HCT116 (cell line): ENCODE results near the gene STK39. TPM values are rescaled to one million over a fixed set of nuclear protein-coding genes. Genes with fewer than 3 reads are reported as not detected.

Source experiments
- ATAC-seq: fragments of 200-7000 bp; cut with Tn5 transposase; 2 replicates; pipeline ENCODE4 v1.9.1; 2020; ENCODE audit warnings: mild to moderate bottlenecking, moderate library complexity
- BruUV-seq: library from RNA; stranded (reverse); fragments of 400-500 nt; replicated peaks from 2 replicates; lab custom pipeline; 2021; lab: Mats Ljungman, UMichigan
- CTCF ChIA-PET: fragments of 300-600 bp; sonication (Branson Sonifier 250); formaldehyde crosslinking; loops from one replicate; lab custom pipeline; 2021; ENCODE audit warnings: antibody characterized with exemption; lab: Charles Lee
- POLR2A ChIA-PET: fragments of 300-600, 350-600 bp; sonication (Branson Sonifier 250); formaldehyde crosslinking; loops from one replicate; lab custom pipeline; 2021; ENCODE audit warnings: antibody characterized with exemption; lab: Charles Lee
- RAD21 ChIA-PET, 2 experiments: fragments of 300-600 bp; sonication (Branson Sonifier 250); formaldehyde crosslinking; loops; one replicate each; lab custom pipeline; 2023; ENCODE audit warnings: low total read pairs in 2 of 2; ENCODE audit not compliant: uncharacterized antibody in 2 of 2, unreplicated experiment in 2 of 2, low non-redundant PET in 1 of 2; lab: Charles Lee
- DNase-seq: peaks from one replicate; pipeline ENCODE4 v3.0.0-alpha.2; 2010; ENCODE audit warnings: low read depth, low spot score
- H2AFZ ChIP-seq: fragments of 200-600 bp; shearing (Covaris generic), sonication (generic); 2 replicates; pipeline ENCODE4 v1.6.1; 2017; ENCODE audit warnings: low read depth, mixed run types, mixed read lengths, antibody characterized with exemption, low read length; ENCODE audit not compliant: poor library complexity, severe bottlenecking
- H3K27ac ChIP-seq: 2 replicates; pipeline ENCODE4 v1.5.1; 2012; ENCODE audit warnings: low read depth, low read length
- H3K27me3 ChIP-seq: fragments of 200-600 bp; sonication (generic); 2 replicates; pipeline ENCODE4 v1.6.1; 2016; ENCODE audit warnings: mixed run types, low read length, mixed read lengths; ENCODE audit not compliant: insufficient read depth
- H3K36me3 ChIP-seq, 2 experiments: fragments of 200-500 bp in 1 of 2; fragments of 200-600 bp in 1 of 2; sonication (Bioruptor generic) in 1 of 2; sonication (generic) in 1 of 2; 2 replicates each; pipeline versions ENCODE4 v1.5.1 to v1.6.1; 2014 to 2016; ENCODE audit warnings: low read length in 2 of 2, inconsistent platforms in 1 of 2, mixed read lengths in 1 of 2, mixed run types in 1 of 2; ENCODE audit not compliant: insufficient read depth in 2 of 2, control insufficient read depth in 1 of 2
- H3K4me1 ChIP-seq, 2 experiments: fragments of 200-600 bp in 1 of 2; sonication (generic) in 1 of 2; 2 replicates each; pipeline versions ENCODE4 v1.5.1 to v1.6.1; 2012 to 2017; ENCODE audit warnings: low read length in 2 of 2, inconsistent platforms in 1 of 2, mild to moderate bottlenecking in 1 of 2, mixed read lengths in 1 of 2, mixed run types in 1 of 2, moderate library complexity in 1 of 2; ENCODE audit not compliant: insufficient read depth in 2 of 2, control insufficient read depth in 1 of 2
- H3K4me2 ChIP-seq: fragments of 200-600 bp; sonication (generic); 2 replicates; pipeline ENCODE4 v1.6.1; 2017; ENCODE audit warnings: mixed run types, low read length, mixed read lengths
- H3K4me3 ChIP-seq, 2 experiments: fragments of 200-600 bp in 1 of 2; sonication (generic) in 1 of 2; replicated peaks in 1 of 2; 2 replicates each; pipeline ENCODE4 v1.5.1; 2011 to 2016; ENCODE audit warnings: low read length in 2 of 2, control low read depth in 1 of 2, low read depth in 1 of 2, mild to moderate bottlenecking in 1 of 2, mixed read lengths in 1 of 2, mixed run types in 1 of 2
- H3K79me2 ChIP-seq: fragments of 200-600 bp; sonication (generic); 2 replicates; pipeline ENCODE4 v1.6.1; 2017; ENCODE audit warnings: mild to moderate bottlenecking, mixed run types, low read length, moderate library complexity, mixed read lengths; ENCODE audit not compliant: insufficient read depth
- H3K9ac ChIP-seq: fragments of 200-600 bp; sonication (generic); 2 replicates; pipeline ENCODE4 v1.6.1; 2016; ENCODE audit warnings: low read length, mixed read lengths
- H3K9me2 ChIP-seq: fragments of 200-600 bp; sonication (generic), shearing (Covaris generic); 2 replicates; pipeline ENCODE4 v1.6.1; 2017; ENCODE audit warnings: mixed run types, mild to moderate bottlenecking, moderate library complexity; ENCODE audit not compliant: insufficient read depth
- H3K9me3 ChIP-seq, 2 experiments: fragments of 200-500 bp in 1 of 2; fragments of 200-600 bp in 1 of 2; sonication (Bioruptor generic) in 1 of 2; sonication (generic) in 1 of 2; 2 replicates each; pipeline ENCODE4 v1.6.1; 2014 to 2017; ENCODE audit warnings: low read length in 2 of 2, mixed read lengths in 2 of 2, inconsistent platforms in 1 of 2, low read depth in 1 of 2, mild to moderate bottlenecking in 1 of 2, mixed run types in 1 of 2, moderate library complexity in 1 of 2; ENCODE audit not compliant: control insufficient read depth in 1 of 2, insufficient read depth in 1 of 2
- H4K20me1 ChIP-seq: fragments of 200-600 bp; sonication (generic), shearing (Covaris generic); 2 replicates; pipeline ENCODE4 v1.6.1; 2017; ENCODE audit warnings: mixed run types, mild to moderate bottlenecking, moderate library complexity; ENCODE audit not compliant: insufficient read depth
- CEBPB ChIP-seq: IDR thresholded peaks from 2 replicates; pipeline ENCODE4 v1.6.1; 2012; ENCODE audit warnings: low read depth
- FOSL1 ChIP-seq: IDR thresholded peaks from 2 replicates; pipeline ENCODE4 v1.6.1; 2012; ENCODE audit warnings: low read depth
- RAD21 ChIP-seq: IDR thresholded peaks from 2 replicates; pipeline ENCODE4 v1.6.1; 2012; ENCODE audit warnings: low read depth, mild to moderate bottlenecking
- SP1 ChIP-seq: IDR thresholded peaks from 2 replicates; pipeline ENCODE4 v1.6.1; 2012; ENCODE audit warnings: low read depth
- ZBTB33 ChIP-seq: IDR thresholded peaks from 2 replicates; pipeline ENCODE4 v1.6.1; 2011; ENCODE audit warnings: mild to moderate bottlenecking, low read length, moderate library complexity; ENCODE audit not compliant: insufficient replicate concordance; ENCODE audit errors: extremely low read depth
- intact Hi-C: fragments of 100-400 bp; cut with micrococcal nuclease; formaldehyde crosslinking; loops from 2 replicates; pipeline ENCODE4 v1.10.0; 2022
- total RNA-seq: library from RNA; stranded (reverse); gene quantifications from one replicate; pipeline ENCODE4 v1.2.1, GENCODE V29; 2021; ENCODE audit not compliant: unreplicated experiment
- TF ChIP-seq, protein P1 (sequence below): IDR thresholded peaks from 2 replicates; pipeline ENCODE4 v1.6.1; 2012; ENCODE audit warnings: low read depth
- TF ChIP-seq, protein P2 (sequence below): IDR thresholded peaks from 2 replicates; pipeline ENCODE4 v1.6.1; 2012

The STK39 gene
- total RNA-seq, 1 experiment from 2014 or later: 118 TPM

GRCh38 chr2:168239281-168239680 lies 8.1 kb downstream of the STK39 start:
- peaks cover 11 to 47% of the 10 kb centered on the region in 2 experiments for H3K4me1 ChIP-seq
- no peak overlapping the region for H3K4me3 ChIP-seq
- DNase-seq (no peak), ATAC-seq (0 out of 2 replicates have a peak, but pooled peaks have one; percentile 15)
- peaks cover 81% of the 10 kb centered on the region for H3K79me2 ChIP-seq
- BruUV-seq: no TSS peak
- TF ChIP-seq, protein P1, sequence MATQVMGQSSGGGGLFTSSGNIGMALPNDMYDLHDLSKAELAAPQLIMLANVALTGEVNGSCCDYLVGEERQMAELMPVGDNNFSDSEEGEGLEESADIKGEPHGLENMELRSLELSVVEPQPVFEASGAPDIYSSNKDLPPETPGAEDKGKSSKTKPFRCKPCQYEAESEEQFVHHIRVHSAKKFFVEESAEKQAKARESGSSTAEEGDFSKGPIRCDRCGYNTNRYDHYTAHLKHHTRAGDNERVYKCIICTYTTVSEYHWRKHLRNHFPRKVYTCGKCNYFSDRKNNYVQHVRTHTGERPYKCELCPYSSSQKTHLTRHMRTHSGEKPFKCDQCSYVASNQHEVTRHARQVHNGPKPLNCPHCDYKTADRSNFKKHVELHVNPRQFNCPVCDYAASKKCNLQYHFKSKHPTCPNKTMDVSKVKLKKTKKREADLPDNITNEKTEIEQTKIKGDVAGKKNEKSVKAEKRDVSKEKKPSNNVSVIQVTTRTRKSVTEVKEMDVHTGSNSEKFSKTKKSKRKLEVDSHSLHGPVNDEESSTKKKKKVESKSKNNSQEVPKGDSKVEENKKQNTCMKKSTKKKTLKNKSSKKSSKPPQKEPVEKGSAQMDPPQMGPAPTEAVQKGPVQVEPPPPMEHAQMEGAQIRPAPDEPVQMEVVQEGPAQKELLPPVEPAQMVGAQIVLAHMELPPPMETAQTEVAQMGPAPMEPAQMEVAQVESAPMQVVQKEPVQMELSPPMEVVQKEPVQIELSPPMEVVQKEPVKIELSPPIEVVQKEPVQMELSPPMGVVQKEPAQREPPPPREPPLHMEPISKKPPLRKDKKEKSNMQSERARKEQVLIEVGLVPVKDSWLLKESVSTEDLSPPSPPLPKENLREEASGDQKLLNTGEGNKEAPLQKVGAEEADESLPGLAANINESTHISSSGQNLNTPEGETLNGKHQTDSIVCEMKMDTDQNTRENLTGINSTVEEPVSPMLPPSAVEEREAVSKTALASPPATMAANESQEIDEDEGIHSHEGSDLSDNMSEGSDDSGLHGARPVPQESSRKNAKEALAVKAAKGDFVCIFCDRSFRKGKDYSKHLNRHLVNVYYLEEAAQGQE: no peak
- TF ChIP-seq ZBTB33 (no peak), CEBPB (no peak), SP1 (no peak), FOSL1 (no peak), RAD21 (no peak)
- TF ChIP-seq, protein P2, sequence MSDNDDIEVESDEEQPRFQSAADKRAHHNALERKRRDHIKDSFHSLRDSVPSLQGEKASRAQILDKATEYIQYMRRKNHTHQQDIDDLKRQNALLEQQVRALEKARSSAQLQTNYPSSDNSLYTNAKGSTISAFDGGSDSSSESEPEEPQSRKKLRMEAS: no peak
- RAD21 ChIA-PET: no interaction called here
- no peaks in the 10 kb centered on the region for H3K9me2 ChIP-seq
- H3K27me3 ChIP-seq: no peaks in the 10 kb centered on the region
- H3K9ac ChIP-seq: no peak overlapping the region
- no peaks in the 10 kb centered on the region for H4K20me1 ChIP-seq
- H3K27ac ChIP-seq: no peak overlapping the region
- H3K9me3 ChIP-seq: no peaks in the 10 kb centered on the region
- no peak overlapping the region for H2AFZ ChIP-seq
- POLR2A ChIA-PET: no interaction called here
- H3K36me3 ChIP-seq: peaks cover 0 to 22% of the 10 kb centered on the region in 2 experiments; a peak in 1 of 4 replicates
- H3K4me2 ChIP-seq: no peak overlapping the region
- CTCF ChIA-PET: no interaction called here
- intact Hi-C loops: no loop called here
